Measurements from ENCODE around the gene FAM114A1. TPM values are rescaled to one million over a fixed set of nuclear protein-coding genes. Genes with fewer than 3 reads are reported as not detected.
"Not testable (repeated sequence)": the region's sequence is repeated elsewhere in the genome, so short reads cannot be mapped to it uniquely, and the experiment has no call there.

FAM114A1 gene
- total RNA-seq, 4 donors from 2014 or later: 59.8 to 132 (median 103) TPM

DNA sequence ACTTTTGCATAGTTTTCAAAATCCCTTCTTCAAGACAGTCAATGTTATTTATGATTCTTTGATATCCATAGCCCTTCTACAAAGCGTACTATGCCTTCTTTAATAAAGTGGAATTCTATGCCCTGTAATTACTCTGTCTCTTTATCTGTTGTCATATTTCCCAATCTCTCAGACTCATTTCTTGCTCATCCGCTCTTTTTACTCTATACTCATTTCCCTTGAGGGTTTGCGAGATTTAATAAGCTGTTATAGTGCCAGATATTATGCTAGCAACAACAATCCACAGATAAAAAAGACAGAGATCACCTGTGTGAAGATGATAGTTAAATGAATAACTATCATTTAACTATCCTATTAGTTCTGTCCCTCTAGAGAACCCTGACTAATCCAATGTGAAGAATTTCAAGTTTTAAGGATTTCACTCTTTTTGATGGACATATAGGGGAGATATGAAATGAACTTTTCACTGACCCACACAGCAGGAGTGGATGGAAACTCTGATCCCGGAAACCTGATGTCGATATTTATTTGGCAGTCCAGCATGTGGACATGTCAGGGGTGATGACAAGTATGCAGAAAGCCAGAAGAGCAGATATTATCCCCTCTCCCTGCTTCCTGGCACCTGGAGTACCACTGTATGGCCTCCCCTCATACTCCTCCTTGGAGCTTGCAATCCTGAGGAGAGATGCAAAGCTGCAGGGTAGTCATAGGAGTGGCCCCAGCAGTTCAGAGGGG is 114.9 kb downstream of the FAM114A1 start:
- ATAC-seq (ENCODE audit: low FRiP score) (no peak), DNase-seq (ENCODE audit: low spot score) (no peak)
- TF ChIP-seq, protein P1, sequence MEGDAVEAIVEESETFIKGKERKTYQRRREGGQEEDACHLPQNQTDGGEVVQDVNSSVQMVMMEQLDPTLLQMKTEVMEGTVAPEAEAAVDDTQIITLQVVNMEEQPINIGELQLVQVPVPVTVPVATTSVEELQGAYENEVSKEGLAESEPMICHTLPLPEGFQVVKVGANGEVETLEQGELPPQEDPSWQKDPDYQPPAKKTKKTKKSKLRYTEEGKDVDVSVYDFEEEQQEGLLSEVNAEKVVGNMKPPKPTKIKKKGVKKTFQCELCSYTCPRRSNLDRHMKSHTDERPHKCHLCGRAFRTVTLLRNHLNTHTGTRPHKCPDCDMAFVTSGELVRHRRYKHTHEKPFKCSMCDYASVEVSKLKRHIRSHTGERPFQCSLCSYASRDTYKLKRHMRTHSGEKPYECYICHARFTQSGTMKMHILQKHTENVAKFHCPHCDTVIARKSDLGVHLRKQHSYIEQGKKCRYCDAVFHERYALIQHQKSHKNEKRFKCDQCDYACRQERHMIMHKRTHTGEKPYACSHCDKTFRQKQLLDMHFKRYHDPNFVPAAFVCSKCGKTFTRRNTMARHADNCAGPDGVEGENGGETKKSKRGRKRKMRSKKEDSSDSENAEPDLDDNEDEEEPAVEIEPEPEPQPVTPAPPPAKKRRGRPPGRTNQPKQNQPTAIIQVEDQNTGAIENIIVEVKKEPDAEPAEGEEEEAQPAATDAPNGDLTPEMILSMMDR (IDR thresholded peaks at IDR 0.05): no peak

DNA sequence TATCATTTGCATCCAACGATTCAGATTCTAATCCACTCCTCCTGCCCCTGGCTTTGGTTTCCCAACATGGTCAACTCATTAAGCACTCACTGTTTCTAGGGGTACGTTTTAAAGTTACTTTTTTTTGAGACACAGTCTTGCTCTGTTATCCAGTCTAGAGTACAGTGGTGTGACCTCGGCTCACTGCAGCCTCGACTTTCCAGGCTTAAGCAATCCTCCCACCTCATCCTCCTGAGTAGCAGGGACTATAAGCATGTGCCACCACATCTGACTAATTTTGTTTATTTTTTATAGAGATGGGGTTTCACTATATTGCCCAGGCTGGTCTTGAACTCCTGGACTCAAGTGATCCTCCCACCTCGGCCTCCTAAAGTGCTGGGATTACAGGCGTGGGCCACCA is 115.7 kb downstream of the FAM114A1 start:
- TF ChIP-seq, protein P1 (IDR thresholded peaks at IDR 0.05): no peak
- ATAC-seq (ENCODE audit: low FRiP score) (no peak), DNase-seq (ENCODE audit: low spot score) (no peak)

DNA sequence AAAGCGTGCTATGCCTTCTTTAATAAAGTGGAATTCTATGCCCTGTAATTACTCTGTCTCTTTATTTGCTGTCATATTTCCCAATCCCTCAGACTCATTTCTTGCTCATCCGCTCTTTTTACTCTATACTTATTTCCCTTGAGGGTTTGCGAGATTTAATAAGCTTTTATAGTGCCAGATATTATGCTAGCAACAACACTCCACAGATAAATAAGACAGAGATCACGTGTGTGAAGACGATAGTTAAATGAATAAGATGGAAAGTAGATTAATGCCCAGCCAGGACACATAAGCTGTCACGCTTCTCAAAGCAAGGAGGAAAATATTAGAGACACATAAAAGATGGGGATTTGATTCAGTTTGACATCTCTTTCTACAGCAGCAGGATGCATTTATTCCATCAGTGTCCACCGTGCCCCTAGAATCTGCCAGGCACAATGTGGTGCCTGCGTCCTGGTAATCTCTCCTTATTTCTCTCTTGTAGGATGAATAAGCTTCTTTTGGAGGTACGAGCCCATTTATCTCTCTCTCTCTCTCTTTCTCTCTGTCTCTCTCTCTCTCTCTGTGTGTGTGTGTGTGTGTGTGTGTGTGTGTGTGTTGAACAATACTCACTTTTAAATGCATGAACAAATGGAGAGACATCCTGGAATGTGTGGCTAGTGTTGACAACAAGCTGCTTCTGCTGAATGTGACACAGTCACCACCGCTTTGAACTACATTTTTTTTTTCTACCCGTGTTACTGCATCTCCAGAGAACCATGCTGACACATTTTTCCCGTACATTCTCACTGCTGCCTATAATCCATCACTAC is 116.4 kb downstream of the FAM114A1 start:
- TF ChIP-seq, protein P1 (IDR thresholded peaks at IDR 0.05): no peak
- DNase-seq (ENCODE audit: low spot score): no peak
- ATAC-seq (ENCODE audit: low FRiP score): no peak

DNA sequence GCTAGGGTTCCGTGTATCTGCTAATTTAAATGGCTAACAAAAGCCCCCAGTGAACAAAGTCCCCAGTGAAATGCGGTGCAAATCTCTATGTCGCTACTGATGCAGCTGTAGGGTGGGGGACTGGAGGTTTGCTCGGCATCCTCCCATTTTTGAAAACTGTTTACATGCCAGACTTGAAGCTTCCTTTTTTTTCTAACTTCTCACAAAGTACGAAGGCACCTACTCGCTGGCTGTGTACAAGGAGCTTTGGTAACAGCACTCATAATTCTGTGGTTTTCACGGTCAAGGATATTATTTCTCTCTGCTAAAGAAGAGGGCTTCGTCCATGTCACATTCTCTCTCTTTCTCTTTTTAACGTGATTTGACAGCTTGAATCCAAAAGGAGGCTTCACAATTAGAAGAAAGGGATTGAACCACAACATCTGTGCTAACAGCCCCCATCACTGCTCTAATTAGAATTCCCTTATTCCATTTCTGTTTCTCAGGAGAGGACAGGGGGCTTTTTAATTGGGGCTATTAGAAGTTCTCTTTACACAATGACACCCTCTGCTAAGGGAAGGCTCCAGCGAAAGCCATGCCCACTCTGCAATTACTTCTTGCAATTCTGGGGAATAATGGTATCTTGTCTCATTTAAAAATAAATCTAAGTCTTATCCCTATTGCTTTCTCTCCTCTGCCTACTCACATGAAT is 117.9 kb downstream of the FAM114A1 start:
- TF ChIP-seq, protein P1 (IDR thresholded peaks at IDR 0.05): no peak
- ATAC-seq (ENCODE audit: low FRiP score) (no peak), DNase-seq (ENCODE audit: low spot score) (no peak)

DNA sequence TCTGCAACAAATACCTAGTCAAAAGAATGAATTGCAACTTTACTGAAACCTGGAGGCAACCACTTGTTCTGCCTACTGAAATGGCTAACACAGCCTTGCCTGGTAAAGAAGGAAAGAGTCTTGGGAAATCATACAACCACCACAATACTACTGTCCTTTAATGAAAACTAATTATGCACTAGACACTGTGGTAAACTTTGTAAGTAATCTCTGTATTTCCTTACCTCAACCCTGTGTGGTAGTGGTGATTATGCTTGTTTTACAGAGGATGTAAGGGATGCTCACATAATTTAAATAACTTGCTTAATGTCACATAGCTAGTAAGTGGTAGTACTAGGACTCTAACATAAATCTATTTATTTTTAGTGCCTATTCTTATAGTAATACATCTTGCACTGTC is 119.9 kb downstream of the FAM114A1 start:
- TF ChIP-seq, protein P1 (IDR thresholded peaks at IDR 0.05): no peak
- no peak for DNase-seq (ENCODE audit: low spot score)

DNA sequence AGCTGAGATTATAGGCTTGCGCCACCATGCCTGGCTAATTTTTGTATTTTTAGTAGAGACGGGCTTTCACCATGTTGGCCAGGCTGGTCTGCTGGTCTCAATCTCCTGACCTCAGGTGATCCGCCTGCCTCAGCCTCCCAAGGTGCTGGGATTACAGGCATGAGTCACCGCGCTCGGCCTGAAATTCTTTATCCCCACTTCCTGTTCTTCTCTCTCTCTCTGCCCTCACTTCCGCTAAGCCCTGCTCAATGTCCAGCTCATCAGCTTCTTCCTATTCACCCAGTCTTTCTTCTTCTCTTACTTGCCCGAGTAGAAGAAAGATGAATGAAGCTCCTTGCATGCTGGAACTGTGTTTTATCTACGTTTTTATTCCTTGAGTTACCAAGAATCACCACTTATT is 120.7 kb downstream of the FAM114A1 start:
- DNase-seq (ENCODE audit: low spot score); ATAC-seq (ENCODE audit: low FRiP score): not testable (repeated sequence)

More for the DNA sequence above, 119.9 kb downstream of the FAM114A1 start:
- no peak for ATAC-seq (ENCODE audit: low FRiP score)

DNA sequence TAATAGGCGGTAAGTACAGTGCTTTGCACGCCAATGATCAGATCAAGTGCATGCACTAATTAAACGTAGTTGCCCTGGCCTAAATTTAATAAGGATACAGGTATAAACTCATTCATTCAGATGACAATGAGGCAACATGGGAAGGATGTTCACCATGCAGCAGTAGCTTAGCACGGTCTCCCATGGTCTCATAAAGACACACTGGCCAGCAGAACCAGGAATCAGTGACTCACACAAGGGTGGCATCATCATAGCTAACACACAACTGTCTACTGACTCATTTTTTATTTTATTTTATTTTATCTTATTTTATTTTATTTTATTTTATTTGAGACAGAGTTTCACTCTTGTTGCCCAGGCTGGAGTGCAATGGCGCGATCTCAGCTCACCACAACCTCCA is 121.9 kb downstream of the FAM114A1 start:
- TF ChIP-seq, protein P1 (IDR thresholded peaks at IDR 0.05): no peak
- DNase-seq (ENCODE audit: low spot score): no peak
- ATAC-seq (ENCODE audit: low FRiP score): no peak
